CD4-positive, alpha-beta T cell treated with Interleukin-2 at 100 ng/mL for 4 hours (primary cell): ENCODE measurements around the gene ALPI.
"Not testable (repeated sequence)": the region's sequence is repeated elsewhere in the genome, so short reads cannot be mapped to it uniquely, and the experiment has no call there.

Source experiments
- DNase-seq: peaks from one replicate; pipeline ENCODE4 v3.0.0-alpha.2; 2020; ENCODE audit warnings: low spot score

The ALPI gene

DNA sequence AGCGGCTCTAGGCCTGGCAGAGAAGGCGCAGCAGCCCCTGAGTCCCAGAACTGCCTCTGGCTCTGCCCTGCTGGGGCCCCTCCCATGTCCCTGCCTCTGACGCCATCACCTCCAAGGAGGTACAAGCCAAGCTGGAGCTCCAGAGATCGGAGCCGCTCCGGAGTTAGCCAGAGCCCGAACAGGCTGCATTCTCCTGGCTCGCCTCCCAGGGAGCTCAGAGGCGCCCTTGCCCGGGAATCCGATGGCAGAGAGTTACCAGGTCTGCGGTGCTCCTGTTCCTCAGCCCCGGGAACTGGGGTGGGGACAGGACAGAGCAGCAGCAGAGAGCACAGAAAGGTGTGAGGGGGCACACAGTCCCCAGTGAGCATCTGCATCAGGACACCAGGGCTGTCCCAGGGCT, 12.9 kb upstream of the ALPI start:
- DNase-seq, result not testable (repeated sequence)

DNA sequence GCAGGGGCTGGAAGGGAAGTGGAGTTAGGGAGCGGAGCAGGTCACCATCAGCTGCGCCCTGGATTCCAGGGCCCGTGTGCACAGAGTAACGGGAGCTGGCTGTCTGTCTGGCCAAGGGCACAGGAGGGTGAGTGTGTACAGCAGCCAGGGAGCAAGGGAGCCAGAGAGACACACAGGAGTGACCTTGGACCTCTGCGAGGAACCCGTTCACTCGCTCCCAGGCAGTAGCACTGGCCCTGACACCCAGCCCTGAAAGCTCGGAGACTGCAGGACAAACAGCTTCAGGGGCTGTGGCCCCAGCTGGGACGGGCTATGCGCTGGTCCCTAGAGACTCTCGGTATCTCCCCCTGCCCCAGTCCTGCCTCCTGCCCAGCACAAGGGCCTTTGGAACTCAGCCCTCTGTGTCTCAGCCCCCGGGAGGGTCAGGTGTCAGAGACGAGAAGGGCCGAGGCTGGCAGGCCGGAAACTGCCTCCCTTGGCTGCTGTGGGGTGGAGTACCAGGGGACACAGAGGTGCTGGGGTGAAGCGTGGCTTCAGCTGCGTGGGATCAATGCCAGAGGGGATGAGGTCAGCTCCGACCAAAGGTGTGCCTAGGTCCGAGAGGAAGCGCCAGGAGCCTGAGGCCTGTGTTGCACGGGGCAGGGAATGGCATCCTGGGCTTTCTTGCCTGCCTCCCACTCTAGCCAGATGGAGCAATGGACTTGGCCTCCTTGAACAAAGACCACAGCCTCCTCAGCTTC, 12.1 kb upstream of the ALPI start:
- DNase-seq, result not testable (repeated sequence)

DNA sequence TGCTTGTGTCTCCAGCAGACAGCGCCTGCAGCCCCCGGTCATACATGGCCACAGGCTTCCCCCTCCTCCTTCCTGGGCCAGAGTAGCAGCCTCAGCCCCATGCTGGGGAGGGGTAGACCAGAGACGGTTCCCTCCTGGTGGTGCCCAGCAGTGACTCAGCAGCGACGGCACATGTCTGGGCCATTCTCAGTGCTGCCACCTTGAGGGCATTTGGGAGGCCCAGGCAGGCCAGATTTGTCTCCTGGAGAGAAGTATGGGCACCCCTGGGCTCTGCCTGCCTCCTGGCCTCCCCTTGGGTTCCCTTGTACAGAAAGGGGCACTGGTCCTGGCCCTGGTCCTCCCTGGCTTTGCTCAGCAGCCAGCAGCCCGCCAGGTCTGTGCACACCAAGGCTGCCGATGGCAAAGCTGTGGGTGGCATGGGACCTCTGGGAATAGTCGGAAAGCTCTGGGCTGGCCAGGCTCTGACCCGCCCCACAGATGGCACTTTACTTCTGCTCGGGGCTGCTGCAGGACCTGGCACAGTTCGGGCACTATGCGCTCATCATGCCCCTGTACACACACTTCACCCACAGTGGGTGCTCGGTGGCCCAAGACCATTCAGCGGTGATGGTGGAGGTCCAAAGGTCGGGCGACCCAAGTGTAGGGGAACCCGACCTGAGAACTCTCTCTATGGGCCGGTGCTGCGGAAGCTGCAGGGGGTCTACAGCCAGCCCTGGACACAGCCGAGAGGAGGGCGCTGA, 11.4 kb upstream of the ALPI start:
- DNase-seq, result peak; percentile 62

DNA sequence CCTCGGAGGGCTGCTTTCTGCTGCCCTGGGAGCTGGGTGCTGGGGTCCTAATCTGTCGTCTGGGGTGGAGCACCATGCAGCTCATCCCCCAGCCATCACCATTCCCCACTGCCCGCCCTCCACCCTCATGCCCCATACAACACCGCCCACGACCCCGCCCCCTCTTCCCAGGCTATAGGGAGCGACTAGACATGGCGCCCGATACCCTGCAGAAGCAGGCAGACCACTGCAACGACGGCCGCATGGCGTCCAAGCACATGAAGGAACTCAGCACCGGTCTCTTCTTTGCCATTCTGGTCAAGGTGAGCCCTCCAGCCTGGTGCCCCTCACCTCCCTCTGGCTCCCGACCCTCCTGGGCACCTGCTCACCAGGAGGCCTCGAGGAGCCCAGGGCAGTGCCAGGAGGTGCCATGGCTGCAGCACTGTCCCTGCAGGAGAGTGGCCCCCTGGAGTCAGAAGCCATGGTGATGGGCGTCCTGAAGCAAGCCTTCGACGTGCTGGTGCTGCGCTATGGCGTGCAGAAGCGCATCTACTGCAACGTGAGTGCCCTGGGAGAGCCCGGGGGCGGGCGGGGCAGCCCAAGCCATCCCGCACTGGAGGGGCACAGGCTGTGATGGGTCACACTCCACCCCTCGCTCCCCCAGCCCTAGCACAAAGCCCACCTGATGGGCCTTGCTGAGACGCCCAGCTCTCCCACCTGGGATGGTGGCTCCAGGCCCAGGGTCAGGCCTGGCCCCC, 10.6 kb upstream of the ALPI start:
- not testable (repeated sequence) for DNase-seq

- DNase-seq, result not testable (repeated sequence)
Observed at GRCh38 chr2:232446266-232446777, 9.6 kb upstream of the ALPI start.

DNA sequence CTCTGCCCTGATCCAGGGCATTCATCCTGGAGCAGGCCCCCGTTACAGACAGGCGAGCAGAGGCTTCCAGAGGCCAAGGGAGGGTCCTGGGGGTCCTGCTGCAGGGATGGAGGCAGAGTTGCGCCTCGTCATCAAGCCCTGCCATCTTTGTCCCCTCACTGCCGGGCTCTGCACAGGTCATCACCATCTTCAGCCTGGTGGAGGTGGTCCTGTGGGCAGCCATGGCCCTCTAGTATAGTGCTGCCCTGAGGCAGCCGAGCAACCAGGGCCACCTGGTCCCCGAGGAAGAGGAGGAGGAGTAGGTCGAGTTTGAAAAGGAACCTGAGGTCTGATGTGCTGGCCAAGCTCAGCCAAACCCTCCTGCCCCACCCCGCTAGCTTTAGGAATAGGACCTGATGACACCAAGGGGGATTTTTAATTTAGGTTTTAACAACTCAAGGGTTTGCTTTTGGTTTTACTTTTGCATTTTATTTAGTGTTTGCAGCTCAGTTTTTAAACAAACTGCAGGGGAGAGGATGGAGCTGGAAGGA, 8.8 kb upstream of the ALPI start:
- DNase-seq, result no peak

- no peak for DNase-seq
Observed at GRCh38 chr2:232447638-232448303, 8.2 kb upstream of the ALPI start.

DNA sequence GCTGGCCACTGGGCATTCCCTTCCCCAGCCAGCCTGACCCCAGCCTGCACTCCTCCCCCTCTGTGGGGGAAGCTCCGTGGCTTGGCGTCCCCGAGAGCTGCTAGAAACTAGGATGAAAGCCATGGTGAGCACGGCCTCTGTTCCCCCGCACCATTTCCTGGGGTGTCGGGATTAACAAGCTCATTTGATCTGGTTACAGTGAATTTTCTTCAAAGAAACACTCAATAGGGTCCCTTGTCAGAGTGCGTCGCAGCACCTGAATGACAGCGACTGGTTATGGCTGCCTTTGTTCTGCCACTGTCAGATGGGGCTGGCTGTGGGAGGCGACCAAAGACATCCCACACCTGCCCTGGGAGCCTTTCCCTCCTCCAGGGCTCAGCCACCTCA, 7.7 kb upstream of the ALPI start:
- DNase-seq, result no peak

GRCh38 chr2:232449964-232450363, 6.0 kb upstream of the ALPI start:
- DNase-seq, result no peak

DNA sequence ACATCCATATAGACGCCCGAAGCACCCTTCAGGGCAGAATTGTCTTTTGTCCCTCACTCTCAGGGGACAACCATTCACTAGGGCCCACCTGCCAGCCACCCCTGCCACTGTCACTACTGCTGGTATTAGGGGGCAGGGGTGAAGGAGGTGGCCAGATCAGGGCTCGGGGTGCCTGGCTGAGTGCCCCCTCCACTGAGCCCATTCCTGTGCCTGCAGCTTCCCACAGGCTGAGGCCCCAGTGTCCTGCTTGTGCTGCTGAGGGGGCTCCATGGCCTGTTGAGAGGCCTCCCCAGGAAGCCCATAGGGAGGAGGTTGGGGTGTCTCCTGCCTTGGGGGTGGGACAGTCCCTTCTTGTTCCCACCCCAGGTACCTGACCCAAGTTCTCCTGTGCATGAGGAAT, 4.3 kb upstream of the ALPI start:
- not testable (repeated sequence) for DNase-seq

- DNase-seq, result no peak
Observed at GRCh38 chr2:232454630-232455029, 1.3 kb upstream of the ALPI start.

DNA sequence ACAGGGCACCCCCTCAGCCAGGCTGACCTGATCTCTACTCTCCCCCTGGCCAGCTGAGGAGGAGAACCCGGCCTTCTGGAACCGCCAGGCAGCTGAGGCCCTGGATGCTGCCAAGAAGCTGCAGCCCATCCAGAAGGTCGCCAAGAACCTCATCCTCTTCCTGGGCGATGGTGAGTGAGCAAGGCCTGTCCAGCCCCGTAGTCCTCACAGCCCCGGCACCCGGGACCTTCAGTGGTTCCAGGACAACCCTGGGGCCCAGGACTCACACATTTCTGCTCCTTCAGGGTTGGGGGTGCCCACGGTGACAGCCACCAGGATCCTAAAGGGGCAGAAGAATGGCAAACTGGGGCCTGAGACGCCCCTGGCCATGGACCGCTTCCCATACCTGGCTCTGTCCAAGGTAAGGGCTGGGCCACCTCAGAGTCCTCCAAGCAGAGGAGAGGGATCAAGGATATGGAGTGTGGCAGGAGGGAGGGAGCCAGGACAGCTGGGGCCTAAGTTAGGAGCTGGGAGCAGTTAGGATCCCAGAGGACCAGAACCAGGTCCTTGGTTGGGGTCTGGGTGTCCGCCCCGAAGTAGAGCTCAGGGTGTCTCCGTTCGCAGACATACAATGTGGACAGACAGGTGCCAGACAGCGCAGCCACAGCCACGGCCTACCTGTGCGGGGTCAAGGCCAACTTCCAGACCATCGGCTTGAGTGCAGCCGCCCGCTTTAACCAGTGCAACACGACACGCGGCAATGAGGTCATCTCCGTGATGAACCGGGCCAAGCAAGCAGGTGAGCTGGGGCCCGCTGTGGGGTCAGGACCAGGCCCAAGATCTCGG, 555 bp downstream of the ALPI start:
- no peak for DNase-seq

- DNase-seq, result no peak
Observed at GRCh38 chr2:232457121-232458011, 1.4 kb downstream of the ALPI start.

DNA sequence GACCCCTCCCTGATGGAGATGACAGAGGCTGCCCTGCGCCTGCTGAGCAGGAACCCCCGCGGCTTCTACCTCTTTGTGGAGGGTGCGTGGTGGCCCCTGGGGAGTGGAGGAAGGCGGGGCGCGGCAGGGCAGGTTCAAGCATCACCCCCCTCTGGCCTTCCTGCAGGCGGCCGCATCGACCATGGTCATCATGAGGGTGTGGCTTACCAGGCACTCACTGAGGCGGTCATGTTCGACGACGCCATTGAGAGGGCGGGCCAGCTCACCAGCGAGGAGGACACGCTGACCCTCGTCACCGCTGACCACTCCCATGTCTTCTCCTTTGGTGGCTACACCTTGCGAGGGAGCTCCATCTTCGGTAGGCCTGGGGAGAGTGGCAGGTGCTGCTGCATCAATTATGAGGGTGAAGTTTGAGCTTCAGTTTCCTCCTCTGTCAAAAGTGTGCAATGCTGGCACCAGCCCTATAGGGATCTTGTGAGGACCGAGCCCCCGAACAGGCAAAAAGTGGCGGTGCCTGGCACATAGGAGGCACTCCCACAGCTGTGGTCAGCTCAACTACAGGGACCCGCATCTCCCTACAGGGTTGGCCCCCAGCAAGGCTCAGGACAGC, 2.2 kb downstream of the ALPI start:
- no peak for DNase-seq

GRCh38 chr2:232458661-232459418, 2.9 kb downstream of the ALPI start:
- no peak for DNase-seq

DNA sequence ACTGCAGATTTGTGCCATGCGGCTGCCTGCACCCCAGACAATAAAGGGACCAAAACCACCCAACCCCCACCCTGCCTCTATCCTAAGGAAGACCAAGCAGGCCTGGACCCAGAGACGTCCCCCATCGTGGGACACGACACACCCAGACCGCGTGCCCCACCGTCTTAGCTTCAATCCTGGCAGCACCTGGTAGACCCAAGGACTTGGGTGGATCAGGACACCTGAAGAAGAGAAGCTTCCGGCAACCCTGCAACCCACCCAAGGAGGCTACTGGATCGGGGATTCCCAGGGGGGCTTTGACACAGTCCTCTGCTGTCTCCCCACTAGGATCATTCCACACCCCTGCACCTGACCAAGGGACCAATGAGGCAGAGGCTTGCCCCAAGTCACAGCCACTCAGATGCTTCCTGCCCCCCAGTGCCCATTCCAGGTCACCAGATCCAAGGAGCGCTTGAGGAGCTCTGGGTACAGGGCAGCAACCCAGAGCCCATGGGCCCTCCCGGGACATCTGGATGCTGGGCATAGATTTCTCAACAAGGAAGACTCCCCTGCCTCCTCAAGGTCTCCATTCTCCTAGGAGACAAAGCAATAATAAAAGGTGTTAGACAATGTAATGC, 3.6 kb downstream of the ALPI start:
- DNase-seq, result no peak

DNA sequence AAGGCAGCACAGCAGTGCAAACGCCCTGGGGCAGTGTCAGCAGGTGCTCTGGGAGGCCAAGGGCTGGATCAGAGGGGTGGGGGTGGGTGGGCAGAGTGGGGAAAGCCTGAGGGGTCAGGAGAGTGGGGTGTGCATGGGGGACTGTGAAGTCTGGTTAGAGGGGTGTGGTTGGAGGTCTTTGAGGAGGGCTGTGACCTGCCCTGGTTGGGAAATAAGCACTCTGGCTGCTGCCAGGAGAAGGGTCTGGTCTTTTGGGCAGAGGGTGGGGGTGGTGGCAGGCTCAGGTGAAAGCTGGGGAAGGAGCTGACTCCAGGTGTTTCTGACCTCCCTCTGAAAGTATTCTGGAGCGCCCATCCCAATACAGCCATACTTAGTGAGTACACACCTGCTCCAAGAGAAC, 4.2 kb downstream of the ALPI start:
- no peak for DNase-seq
